ENCODE data around the gene SNAP47. TPM values are rescaled to one million over a fixed set of nuclear protein-coding genes. Genes with fewer than 3 reads are reported as not detected.

SNAP47 gene
- total and polyA plus RNA-seq, 2 experiments from 2014 or later, result 42.6 to 49.6 TPM

DNA sequence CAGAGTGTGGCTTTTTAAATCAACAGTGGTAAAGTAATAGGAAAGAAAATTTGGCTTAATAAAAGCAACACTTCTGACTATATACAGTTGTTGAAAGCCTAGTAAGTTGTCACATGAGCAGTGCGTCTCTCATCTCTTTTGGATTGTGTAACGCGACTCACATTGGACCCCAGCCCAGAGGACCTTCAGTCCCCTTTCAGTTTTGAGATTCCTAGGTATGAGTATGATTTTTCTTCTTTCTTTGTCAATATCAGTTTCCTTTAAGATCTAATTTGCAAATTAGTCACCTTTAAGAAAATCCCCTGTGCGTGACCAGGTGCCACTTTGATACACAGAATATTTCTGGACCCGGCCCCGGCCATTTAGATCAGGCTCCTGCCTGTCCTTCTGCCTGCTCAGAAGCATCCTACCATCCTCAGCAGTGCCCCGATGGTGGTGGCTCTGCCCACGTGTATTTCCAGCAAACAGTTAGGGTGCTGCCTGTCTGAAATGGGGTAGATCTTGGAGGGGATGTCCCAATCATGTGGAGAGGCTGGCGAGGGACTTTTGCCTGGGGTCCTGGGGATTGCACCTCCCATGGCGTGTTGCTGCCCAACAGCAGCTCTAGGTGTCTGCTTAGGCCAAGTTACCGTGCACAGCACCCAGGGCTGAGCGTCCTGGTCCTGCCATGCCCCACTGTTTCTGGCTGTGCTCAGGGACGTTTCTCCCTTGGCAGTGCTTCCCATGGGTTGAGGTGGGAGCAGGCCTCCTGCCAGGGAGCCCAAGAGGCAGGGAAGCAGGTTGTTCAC is 21.1 kb downstream of the SNAP47 start:
- Histone ChIP-seq H3K27me3 (no peaks in the 10 kb centered on the region), H4K20me1 (ENCODE audit: insufficient read depth, poor library complexity, severe bottlenecking) (peaks cover 16% of the 10 kb centered on the region), H3K4me1 (ENCODE audit: insufficient read depth) (peaks cover 18% of the 10 kb centered on the region), H3K9me2 (replicated peaks; ENCODE audit: insufficient read depth) (no peaks in the 10 kb centered on the region), H3K79me2 (peaks cover 29% of the 10 kb centered on the region), H3K36me3 (replicated peaks; ENCODE audit: insufficient read depth, low read depth) (no peaks in the 10 kb centered on the region), H2AFZ (no peak overlapping the region), H3K27ac (no peak overlapping the region), H3K9me3 (ENCODE audit: low read depth) (no peaks in the 10 kb centered on the region), H3K4me2 (no peak overlapping the region), H3K4me3 (no peak overlapping the region)
- WGBS (ENCODE audit: low lambda C conversion rate, missing lambda C conversion rate), result 93% methylated on average over 13 of the region's 13 CpGs
- no peak for DNase-seq (ENCODE audit: low spot score)
- TF ChIP-seq EZH2phosphoT487 (IDR thresholded peaks at IDR 0.05; ENCODE audit: low read depth, severe bottlenecking, unreplicated experiment) (no peak), EZH2 (IDR thresholded peaks at IDR 0.05; ENCODE audit: borderline replicate concordance) (no peak)
- TF ChIP-seq, protein P1, sequence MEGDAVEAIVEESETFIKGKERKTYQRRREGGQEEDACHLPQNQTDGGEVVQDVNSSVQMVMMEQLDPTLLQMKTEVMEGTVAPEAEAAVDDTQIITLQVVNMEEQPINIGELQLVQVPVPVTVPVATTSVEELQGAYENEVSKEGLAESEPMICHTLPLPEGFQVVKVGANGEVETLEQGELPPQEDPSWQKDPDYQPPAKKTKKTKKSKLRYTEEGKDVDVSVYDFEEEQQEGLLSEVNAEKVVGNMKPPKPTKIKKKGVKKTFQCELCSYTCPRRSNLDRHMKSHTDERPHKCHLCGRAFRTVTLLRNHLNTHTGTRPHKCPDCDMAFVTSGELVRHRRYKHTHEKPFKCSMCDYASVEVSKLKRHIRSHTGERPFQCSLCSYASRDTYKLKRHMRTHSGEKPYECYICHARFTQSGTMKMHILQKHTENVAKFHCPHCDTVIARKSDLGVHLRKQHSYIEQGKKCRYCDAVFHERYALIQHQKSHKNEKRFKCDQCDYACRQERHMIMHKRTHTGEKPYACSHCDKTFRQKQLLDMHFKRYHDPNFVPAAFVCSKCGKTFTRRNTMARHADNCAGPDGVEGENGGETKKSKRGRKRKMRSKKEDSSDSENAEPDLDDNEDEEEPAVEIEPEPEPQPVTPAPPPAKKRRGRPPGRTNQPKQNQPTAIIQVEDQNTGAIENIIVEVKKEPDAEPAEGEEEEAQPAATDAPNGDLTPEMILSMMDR (IDR thresholded peaks at IDR 0.05; ENCODE audit: poor library complexity), result no peak

DNA sequence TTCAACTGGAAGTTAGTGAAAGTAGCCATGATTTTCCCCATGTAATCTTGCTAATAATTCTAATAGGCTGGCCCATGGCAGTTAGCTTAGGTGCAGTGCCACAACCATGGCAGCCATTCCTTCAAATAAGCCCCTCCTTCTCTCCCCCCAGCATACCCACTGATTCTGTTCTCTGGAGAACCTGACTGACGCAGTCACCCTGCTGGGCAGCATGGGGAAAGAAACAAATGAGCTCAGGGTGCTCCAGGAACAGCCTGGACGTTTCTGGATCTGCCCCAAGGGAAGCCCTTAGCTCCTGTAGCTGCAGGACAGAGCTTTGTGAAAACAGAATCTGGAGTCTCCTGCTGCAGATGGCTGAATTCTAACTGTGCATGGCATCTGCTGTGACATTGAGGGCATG is 22.5 kb downstream of the SNAP47 start:
- Histone ChIP-seq H2AFZ (no peak overlapping the region), H3K4me1 (ENCODE audit: insufficient read depth) (peaks cover 21% of the 10 kb centered on the region), H3K27ac (no peak overlapping the region), H3K9me3 (ENCODE audit: low read depth) (no peaks in the 10 kb centered on the region), H3K27me3 (no peaks in the 10 kb centered on the region), H3K79me2 (peaks cover 22% of the 10 kb centered on the region), H4K20me1 (ENCODE audit: insufficient read depth, poor library complexity, severe bottlenecking) (peaks cover 15% of the 10 kb centered on the region), H3K36me3 (replicated peaks; ENCODE audit: insufficient read depth, low read depth) (no peaks in the 10 kb centered on the region), H3K9me2 (replicated peaks; ENCODE audit: insufficient read depth) (no peaks in the 10 kb centered on the region), H3K4me3 (no peak overlapping the region), H3K4me2 (no peak overlapping the region)
- 81% methylated on average over 2 of the region's 2 CpGs for WGBS (ENCODE audit: low lambda C conversion rate, missing lambda C conversion rate)
- TF ChIP-seq, protein P1 (IDR thresholded peaks at IDR 0.05; ENCODE audit: poor library complexity), result no peak
- TF ChIP-seq EZH2 (IDR thresholded peaks at IDR 0.05; ENCODE audit: borderline replicate concordance), result no peak
- no peak for TF ChIP-seq EZH2phosphoT487 (IDR thresholded peaks at IDR 0.05; ENCODE audit: low read depth, severe bottlenecking, unreplicated experiment)
- no peak for DNase-seq (ENCODE audit: low spot score)

DNA sequence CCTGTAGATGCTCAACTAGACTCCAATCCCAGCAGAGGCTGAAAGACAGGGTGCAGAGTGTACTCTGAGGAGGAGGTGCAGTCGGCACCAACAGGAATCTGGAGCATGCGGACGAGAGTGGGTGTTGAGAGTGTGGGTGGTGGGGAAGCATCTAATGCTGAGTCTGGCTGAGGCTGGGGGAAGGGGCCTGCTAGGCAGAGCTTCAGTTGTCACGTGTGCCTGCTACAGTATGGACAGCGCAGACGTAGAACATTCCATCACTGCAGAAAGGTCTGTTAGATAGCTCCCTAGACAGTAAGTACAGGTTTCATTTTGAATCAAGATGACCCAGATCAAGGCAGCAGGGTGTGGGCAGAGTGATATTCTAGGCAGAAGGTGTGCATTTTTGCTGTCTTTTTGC is 23.1 kb downstream of the SNAP47 start:
- TF ChIP-seq, protein P1 (IDR thresholded peaks at IDR 0.05; ENCODE audit: poor library complexity), result no peak
- TF ChIP-seq EZH2 (IDR thresholded peaks at IDR 0.05; ENCODE audit: borderline replicate concordance) (no peak), EZH2phosphoT487 (IDR thresholded peaks at IDR 0.05; ENCODE audit: low read depth, severe bottlenecking, unreplicated experiment) (no peak)
- Histone ChIP-seq H3K9me2 (replicated peaks; ENCODE audit: insufficient read depth) (no peaks in the 10 kb centered on the region), H3K79me2 (peaks cover 28% of the 10 kb centered on the region), H4K20me1 (ENCODE audit: insufficient read depth, poor library complexity, severe bottlenecking) (peaks cover 20% of the 10 kb centered on the region), H3K27ac (peak overlapping the region; percentile 62), H3K36me3 (replicated peaks; ENCODE audit: insufficient read depth, low read depth) (no peaks in the 10 kb centered on the region), H3K4me2 (no peak overlapping the region), H3K9me3 (ENCODE audit: low read depth) (no peaks in the 10 kb centered on the region), H2AFZ (no peak overlapping the region), H3K27me3 (no peaks in the 10 kb centered on the region), H3K4me1 (ENCODE audit: insufficient read depth) (peaks cover 23% of the 10 kb centered on the region), H3K4me3 (no peak overlapping the region)
- peak; percentile 45 for DNase-seq (ENCODE audit: low spot score)
- 70% methylated on average over 6 of the region's 6 CpGs for WGBS (ENCODE audit: low lambda C conversion rate, missing lambda C conversion rate)

Data from hepatocyte (in vitro differentiated cells).